ENCODE measurements around the gene REX1BD. TPM values are rescaled to one million over a fixed set of nuclear protein-coding genes. Genes with fewer than 3 reads are reported as not detected.

The REX1BD gene
- total and polyA plus RNA-seq, 4 donors, result 22.9 to 192 (median 50.2) TPM

- Histone ChIP-seq H3K36me3 (ENCODE audit: control insufficient read depth in 1 of 2, insufficient read depth in 2 of 2, low read length in 1 of 2) (no peaks in the 10 kb centered on the region), H3K9me3 (ENCODE audit: control insufficient read depth, low read length) (no peaks in the 10 kb centered on the region), H3K27ac (ENCODE audit: low read depth in 1 of 2, low read length in 2 of 2) (no peak overlapping the region), H3K4me1 (ENCODE audit: control insufficient read depth in 1 of 2, insufficient read depth in 2 of 2, low read length in 2 of 2) (no peaks in the 10 kb centered on the region), H3K4me3 (ENCODE audit: low read length in 2 of 2) (peak overlapping the region; percentile 97 to 99), H3K27me3 (ENCODE audit: control insufficient read depth in 1 of 2, insufficient read depth in 2 of 2, low read length in 1 of 2) (no peaks in the 10 kb centered on the region)
- peak; percentile 62 for ATAC-seq (ENCODE audit: low FRiP score)
- WGBS, 2 donors, result 17 to 18% methylated on average over 9 to 12 of the region's 12 CpGs
- peak in 1 of 2 donors; percentile 79 for DNase-seq
- intact Hi-C loops (cut with DNase I), result loop anchor here in 1 of 2 donors (1.0 kb wide), 1 partner anchor 12 kb away; no protein-coding TSS in a partner anchor
Measured at GRCh38 chr19:18543814-18544475, 44.7 kb upstream of the REX1BD start.

- ATAC-seq (ENCODE audit: low FRiP score) (no peak), DNase-seq (no peak)
- Histone ChIP-seq H3K4me3 (ENCODE audit: low read length in 2 of 2) (no peak overlapping the region), H3K4me1 (ENCODE audit: control insufficient read depth in 1 of 2, insufficient read depth in 2 of 2, low read length in 2 of 2) (no peaks in the 10 kb centered on the region), H3K36me3 (ENCODE audit: control insufficient read depth in 1 of 2, insufficient read depth in 2 of 2, low read length in 1 of 2) (no peaks in the 10 kb centered on the region), H3K9me3 (ENCODE audit: control insufficient read depth, low read length) (no peaks in the 10 kb centered on the region), H3K27ac (ENCODE audit: low read depth in 1 of 2, low read length in 2 of 2) (no peak overlapping the region), H3K27me3 (ENCODE audit: control insufficient read depth in 1 of 2, insufficient read depth in 2 of 2, low read length in 1 of 2) (no peaks in the 10 kb centered on the region)
- intact Hi-C loops (cut with DNase I), result no loop called here
- whole genome bisulfite sequencing, 2 donors, result 65 to 67% methylated on average over 6 of the region's 6 CpGs
Measured at GRCh38 chr19:18551631-18552030, 37.0 kb upstream of the REX1BD start.

DNA sequence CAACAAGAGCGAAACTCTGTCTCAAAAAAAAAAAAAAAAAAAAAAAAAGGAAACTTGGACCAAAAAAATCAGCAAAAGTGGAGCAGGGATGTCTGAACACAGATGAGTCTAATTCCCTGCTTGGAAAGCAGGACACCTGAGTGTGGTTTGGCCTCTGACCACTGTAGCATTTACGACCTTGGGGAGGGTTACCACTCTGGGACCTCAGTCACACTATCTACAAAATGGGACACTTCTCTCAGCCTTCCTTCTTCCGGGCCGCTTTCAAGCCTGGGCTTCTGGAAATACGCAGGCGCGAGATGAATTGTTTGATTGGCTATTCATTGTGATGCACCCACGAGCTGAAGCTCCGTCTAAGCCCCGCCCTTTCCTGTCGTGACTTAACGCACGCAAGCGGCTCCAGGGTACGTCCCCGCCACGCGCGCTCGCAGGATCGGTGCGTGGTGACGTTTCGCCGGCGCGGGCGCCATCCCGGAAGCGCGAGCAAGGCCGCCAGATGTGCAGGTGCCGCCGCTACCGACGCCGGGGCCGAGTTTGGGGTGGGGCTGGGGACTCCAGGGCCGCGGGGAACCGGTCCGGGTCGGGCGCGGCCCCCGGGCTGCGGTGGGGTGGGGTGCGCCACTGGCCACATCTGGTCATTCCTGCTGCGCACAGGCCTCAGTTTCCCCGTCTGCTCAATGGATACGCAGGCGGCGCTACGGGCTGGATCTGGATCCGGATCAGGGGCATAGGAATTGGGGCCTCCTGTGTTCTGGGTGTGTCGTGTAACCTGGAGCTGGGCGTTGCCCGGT is 31.0 kb upstream of the REX1BD start, which contains the start of gene KXD1:
Gene KXD1, plus strand, starts transcription at position 460 of the 791 bp plus-strand sequence. CDS start 4,187 bp downstream, outside the sequence.
- Histone ChIP-seq H3K9me3 (ENCODE audit: control insufficient read depth, low read length) (no peaks in the 10 kb centered on the region), H3K27me3 (ENCODE audit: control insufficient read depth in 1 of 2, insufficient read depth in 2 of 2, low read length in 1 of 2) (no peaks in the 10 kb centered on the region), H3K27ac (ENCODE audit: low read depth in 1 of 2, low read length in 2 of 2) (peak within 1 kb of the TSS; percentile 62 to 96), H3K36me3 (ENCODE audit: control insufficient read depth in 1 of 2, insufficient read depth in 2 of 2, low read length in 1 of 2) (no peaks in the 10 kb centered on the region), H3K4me3 (ENCODE audit: low read length in 2 of 2) (peak within 1 kb of the TSS; percentile 74 to 88), H3K4me1 (ENCODE audit: control insufficient read depth in 1 of 2, insufficient read depth in 2 of 2, low read length in 2 of 2) (peaks cover 0 to 4% of the 10 kb centered on the region in 2 donors)
- DNase-seq, result peak; percentile 99
- ATAC-seq (ENCODE audit: low FRiP score), result peak; percentile 96
- intact Hi-C loops (cut with DNase I), result loop anchor here (5.0 kb wide), 1 partner anchor 35 kb away; the partner anchor contains the start of gene ELL (in 2 of the 2)
- WGBS, 2 donors, result 1% methylated on average over 58 of the region's 58 CpGs

GRCh38 chr19:18558202-18558555 is 30.4 kb upstream of the REX1BD start:
- whole genome bisulfite sequencing, 2 donors, result 2% methylated on average over 11 of the region's 11 CpGs
- H3K27ac ChIP-seq (ENCODE audit: low read depth in 1 of 2, low read length in 2 of 2), result peak overlapping the region; percentile 62 to 96
- no peaks in the 10 kb centered on the region for H3K9me3 ChIP-seq (ENCODE audit: control insufficient read depth, low read length)
- intact Hi-C loops (cut with DNase I), result loop anchor here (5.0 kb wide), 1 partner anchor 36 kb away; the partner anchor contains the start of gene ELL (in 2 of the 2)
- peak overlapping the region; percentile 74 to 88 for H3K4me3 ChIP-seq (ENCODE audit: low read length in 2 of 2)
- DNase-seq (no peak), ATAC-seq (ENCODE audit: low FRiP score) (no peak)
- H3K4me1 ChIP-seq (ENCODE audit: control insufficient read depth in 1 of 2, insufficient read depth in 2 of 2, low read length in 2 of 2), result peaks cover 0 to 4% of the 10 kb centered on the region in 2 donors
- H3K36me3 ChIP-seq (ENCODE audit: control insufficient read depth in 1 of 2, insufficient read depth in 2 of 2, low read length in 1 of 2), result no peaks in the 10 kb centered on the region
- H3K27me3 ChIP-seq (ENCODE audit: control insufficient read depth in 1 of 2, insufficient read depth in 2 of 2, low read length in 1 of 2), result no peaks in the 10 kb centered on the region

GRCh38 chr19:18558604-18559003 is 30.0 kb upstream of the REX1BD start:
- H3K4me3 ChIP-seq (ENCODE audit: low read length in 2 of 2), result peak overlapping the region; percentile 74 to 88
- DNase-seq, result no peak
- H3K9me3 ChIP-seq (ENCODE audit: control insufficient read depth, low read length), result no peaks in the 10 kb centered on the region
- H3K36me3 ChIP-seq (ENCODE audit: control insufficient read depth in 1 of 2, insufficient read depth in 2 of 2, low read length in 1 of 2), result no peaks in the 10 kb centered on the region
- no peak for ATAC-seq (ENCODE audit: low FRiP score)
- peaks cover 0 to 4% of the 10 kb centered on the region in 2 donors for H3K4me1 ChIP-seq (ENCODE audit: control insufficient read depth in 1 of 2, insufficient read depth in 2 of 2, low read length in 2 of 2)
- intact Hi-C loops (cut with DNase I), result loop anchor here (5.0 kb wide), 1 partner anchor 36 kb away; the partner anchor contains the start of gene ELL (in 2 of the 2)
- no peaks in the 10 kb centered on the region for H3K27me3 ChIP-seq (ENCODE audit: control insufficient read depth in 1 of 2, insufficient read depth in 2 of 2, low read length in 1 of 2)
- H3K27ac ChIP-seq (ENCODE audit: low read depth in 1 of 2, low read length in 2 of 2), result peak overlapping the region; percentile 62 to 96
- 24 to 40% methylated on average over 3 of the region's 3 CpGs for WGBS, 2 donors

DNA sequence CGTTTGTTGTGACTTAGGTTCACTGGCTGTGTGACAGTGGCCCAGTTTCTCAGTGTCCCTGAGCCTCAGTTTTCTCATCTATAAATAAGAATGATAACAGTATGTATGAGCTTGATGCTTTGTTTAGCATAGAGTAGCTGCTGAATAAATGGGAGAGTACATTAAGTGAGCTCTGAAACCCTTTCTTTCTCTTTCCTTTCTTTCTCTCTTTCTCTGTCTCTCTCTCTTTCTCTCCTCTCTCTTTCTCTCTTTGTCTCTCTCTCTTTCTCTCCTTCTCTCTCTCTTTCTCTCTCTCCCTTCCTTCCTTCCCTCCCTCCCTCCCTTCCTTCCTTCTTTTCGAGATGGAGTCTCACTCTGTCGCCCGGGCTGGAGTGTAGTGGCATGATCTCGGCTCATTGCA is 28.9 kb upstream of the REX1BD start:
- no peak overlapping the region for H3K4me3 ChIP-seq (ENCODE audit: low read length in 2 of 2)
- H3K27ac ChIP-seq (ENCODE audit: low read depth in 1 of 2, low read length in 2 of 2), result peak overlapping the region; percentile 58 to 65
- intact Hi-C loops (cut with DNase I), result loop anchor here (2.0 to 5.0 kb wide), 2 partner anchors 37 to 99 kb away; partner anchors contain the start of gene ELL (in 2 of the 2)
- no peaks in the 10 kb centered on the region for H3K9me3 ChIP-seq (ENCODE audit: control insufficient read depth, low read length)
- peaks cover 0 to 4% of the 10 kb centered on the region in 2 donors for H3K4me1 ChIP-seq (ENCODE audit: control insufficient read depth in 1 of 2, insufficient read depth in 2 of 2, low read length in 2 of 2)
- H3K27me3 ChIP-seq (ENCODE audit: control insufficient read depth in 1 of 2, insufficient read depth in 2 of 2, low read length in 1 of 2), result no peaks in the 10 kb centered on the region
- 31 to 47% methylated on average over 5 of the region's 5 CpGs for WGBS, 2 donors
- DNase-seq (no peak), ATAC-seq (ENCODE audit: low FRiP score) (no peak)
- peaks cover 0 to under 1% of the 10 kb centered on the region in 2 donors for H3K36me3 ChIP-seq (ENCODE audit: control insufficient read depth in 1 of 2, insufficient read depth in 2 of 2, low read length in 1 of 2)

GRCh38 chr19:18562086-18562485 is 26.5 kb upstream of the REX1BD start:
- WGBS, 2 donors, result 3 to 6% methylated on average over 14 of the region's 14 CpGs
- Histone ChIP-seq H3K27me3 (ENCODE audit: control insufficient read depth in 1 of 2, insufficient read depth in 2 of 2, low read length in 1 of 2) (no peaks in the 10 kb centered on the region), H3K36me3 (ENCODE audit: control insufficient read depth in 1 of 2, insufficient read depth in 2 of 2, low read length in 1 of 2) (peaks cover 0 to 3% of the 10 kb centered on the region in 2 donors), H3K4me3 (ENCODE audit: low read length in 2 of 2) (no peak overlapping the region), H3K4me1 (ENCODE audit: control insufficient read depth in 1 of 2, insufficient read depth in 2 of 2, low read length in 2 of 2) (peaks cover 0 to 4% of the 10 kb centered on the region in 2 donors), H3K27ac (ENCODE audit: low read depth in 1 of 2, low read length in 2 of 2) (peak overlapping the region; percentile 92 to 94), H3K9me3 (ENCODE audit: control insufficient read depth, low read length) (no peaks in the 10 kb centered on the region)
- DNase-seq (peak; percentile 87 to 91), ATAC-seq (ENCODE audit: low FRiP score) (peak; percentile 63)
- intact Hi-C loops (cut with DNase I), result no loop called here

GRCh38 chr19:18566953-18567352 is 21.6 kb upstream of the REX1BD start:
- Histone ChIP-seq H3K36me3 (ENCODE audit: control insufficient read depth in 1 of 2, insufficient read depth in 2 of 2, low read length in 1 of 2) (peaks cover 0 to 3% of the 10 kb centered on the region in 2 donors), H3K27ac (ENCODE audit: low read depth in 1 of 2, low read length in 2 of 2) (no peak overlapping the region), H3K9me3 (ENCODE audit: control insufficient read depth, low read length) (no peaks in the 10 kb centered on the region), H3K4me1 (ENCODE audit: control insufficient read depth in 1 of 2, insufficient read depth in 2 of 2, low read length in 2 of 2) (no peaks in the 10 kb centered on the region), H3K27me3 (ENCODE audit: control insufficient read depth in 1 of 2, insufficient read depth in 2 of 2, low read length in 1 of 2) (no peaks in the 10 kb centered on the region), H3K4me3 (ENCODE audit: low read length in 2 of 2) (no peak overlapping the region)
- WGBS, 2 donors, result 88% methylated on average over 8 of the region's 8 CpGs
- ATAC-seq (ENCODE audit: low FRiP score) (no peak), DNase-seq (no peak)
- intact Hi-C loops (cut with DNase I), result no loop called here
